Hair follicular keratinocyte (primary cell): Measurements from ENCODE around the gene HP1BP3. TPM values are rescaled to one million over a fixed set of nuclear protein-coding genes. Genes with fewer than 3 reads are reported as not detected.

Source experiments
- total RNA-seq: library from RNA; depleted of rRNA; stranded (reverse); fragments of >200 nt; gene quantifications from 2 replicates; pipeline ENCODE4 v1.2.3, GENCODE V29; 2015

Gene HP1BP3, protein sequence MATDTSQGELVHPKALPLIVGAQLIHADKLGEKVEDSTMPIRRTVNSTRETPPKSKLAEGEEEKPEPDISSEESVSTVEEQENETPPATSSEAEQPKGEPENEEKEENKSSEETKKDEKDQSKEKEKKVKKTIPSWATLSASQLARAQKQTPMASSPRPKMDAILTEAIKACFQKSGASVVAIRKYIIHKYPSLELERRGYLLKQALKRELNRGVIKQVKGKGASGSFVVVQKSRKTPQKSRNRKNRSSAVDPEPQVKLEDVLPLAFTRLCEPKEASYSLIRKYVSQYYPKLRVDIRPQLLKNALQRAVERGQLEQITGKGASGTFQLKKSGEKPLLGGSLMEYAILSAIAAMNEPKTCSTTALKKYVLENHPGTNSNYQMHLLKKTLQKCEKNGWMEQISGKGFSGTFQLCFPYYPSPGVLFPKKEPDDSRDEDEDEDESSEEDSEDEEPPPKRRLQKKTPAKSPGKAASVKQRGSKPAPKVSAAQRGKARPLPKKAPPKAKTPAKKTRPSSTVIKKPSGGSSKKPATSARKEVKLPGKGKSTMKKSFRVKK
- 96.5 and 114 TPM in 2 replicates for total RNA-seq

DNA sequence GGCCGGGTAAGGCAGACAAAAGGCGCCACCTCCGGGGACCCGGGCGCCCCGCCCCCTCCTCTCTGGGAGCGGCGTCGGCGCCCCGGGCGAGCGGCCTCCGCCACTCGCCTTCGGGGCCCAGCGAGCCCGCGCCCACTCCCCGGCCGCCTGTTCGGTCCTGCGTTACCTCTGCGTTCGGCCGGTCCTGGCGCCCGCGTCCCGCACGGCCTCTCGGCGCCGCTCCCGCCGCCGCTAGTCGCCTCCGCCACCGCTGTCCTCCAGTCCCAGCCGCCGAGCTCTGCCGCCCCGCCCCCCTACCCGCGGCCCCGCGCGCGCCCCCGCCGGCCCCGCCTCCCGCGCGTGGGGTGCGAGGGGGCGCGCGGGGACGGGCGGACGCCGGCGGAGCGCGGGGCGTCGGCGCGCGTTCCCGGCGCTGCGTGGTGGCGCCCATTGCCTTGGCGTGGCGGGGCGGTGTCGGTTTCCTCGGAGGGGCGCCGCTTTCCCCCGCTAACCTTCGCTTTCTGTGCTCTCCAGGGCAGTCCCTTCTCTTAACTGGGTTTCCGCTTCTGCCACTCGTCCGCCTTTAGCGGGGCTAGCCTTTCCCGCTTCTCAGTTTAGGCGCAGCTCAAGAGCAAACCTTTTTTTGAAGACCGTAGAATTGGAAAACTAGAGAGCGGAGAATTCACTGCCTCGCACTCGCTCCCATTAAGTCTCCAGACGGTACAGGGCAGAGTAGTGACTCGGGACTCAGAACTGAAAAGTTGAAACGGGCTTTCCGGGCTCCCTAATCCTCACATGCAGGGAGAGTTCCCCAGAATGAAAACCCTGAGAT is at the start of gene HP1BP3:
Gene HP1BP3 (minus strand): TSS at position 279 of the 811 bp plus-strand sequence. CDS start 6,867 bp downstream, outside the sequence.

DNA sequence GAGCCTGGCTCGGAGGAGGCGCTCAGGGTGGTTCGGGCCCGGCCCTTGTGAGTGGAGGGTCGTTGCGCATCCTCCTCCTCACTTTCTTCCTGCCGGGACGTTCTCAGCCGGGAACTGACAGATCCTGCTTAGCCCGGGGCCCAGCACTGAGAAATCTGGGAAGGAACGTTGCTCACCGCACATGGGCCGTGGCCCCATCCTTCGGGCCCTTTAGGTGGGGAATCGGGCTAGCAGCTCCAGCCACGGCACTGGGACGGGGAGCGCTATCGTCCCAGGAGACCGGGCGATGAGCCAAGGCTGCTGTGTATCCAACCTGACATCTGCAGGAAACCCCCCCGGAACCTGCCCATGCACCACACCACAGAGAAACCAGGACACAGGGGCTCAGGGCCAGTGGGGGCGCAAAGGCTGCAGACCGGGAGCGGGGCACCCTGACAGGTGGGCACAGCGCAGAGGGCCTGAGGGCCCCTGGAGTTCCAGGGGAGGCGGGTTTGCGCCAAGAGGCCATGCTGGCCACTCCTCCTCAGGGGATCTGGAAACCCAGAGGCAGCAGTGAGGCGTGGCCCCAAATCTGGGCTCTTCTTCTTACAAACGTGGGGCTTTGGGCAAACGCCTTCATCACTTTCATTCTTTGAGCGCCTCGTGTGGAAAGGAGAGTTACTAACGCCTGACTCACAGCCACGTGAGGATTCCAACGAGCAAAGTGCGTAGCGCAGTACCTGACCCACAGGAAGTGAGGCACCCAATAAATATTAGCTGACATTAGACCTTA is 54.3 kb downstream of the HP1BP3 start, which contains the start of gene SH2D5:
Gene SH2D5 (minus strand): TSS at position 116 of the 772 bp plus-strand sequence. CDS start 4,659 bp downstream, outside the sequence.

DNA sequence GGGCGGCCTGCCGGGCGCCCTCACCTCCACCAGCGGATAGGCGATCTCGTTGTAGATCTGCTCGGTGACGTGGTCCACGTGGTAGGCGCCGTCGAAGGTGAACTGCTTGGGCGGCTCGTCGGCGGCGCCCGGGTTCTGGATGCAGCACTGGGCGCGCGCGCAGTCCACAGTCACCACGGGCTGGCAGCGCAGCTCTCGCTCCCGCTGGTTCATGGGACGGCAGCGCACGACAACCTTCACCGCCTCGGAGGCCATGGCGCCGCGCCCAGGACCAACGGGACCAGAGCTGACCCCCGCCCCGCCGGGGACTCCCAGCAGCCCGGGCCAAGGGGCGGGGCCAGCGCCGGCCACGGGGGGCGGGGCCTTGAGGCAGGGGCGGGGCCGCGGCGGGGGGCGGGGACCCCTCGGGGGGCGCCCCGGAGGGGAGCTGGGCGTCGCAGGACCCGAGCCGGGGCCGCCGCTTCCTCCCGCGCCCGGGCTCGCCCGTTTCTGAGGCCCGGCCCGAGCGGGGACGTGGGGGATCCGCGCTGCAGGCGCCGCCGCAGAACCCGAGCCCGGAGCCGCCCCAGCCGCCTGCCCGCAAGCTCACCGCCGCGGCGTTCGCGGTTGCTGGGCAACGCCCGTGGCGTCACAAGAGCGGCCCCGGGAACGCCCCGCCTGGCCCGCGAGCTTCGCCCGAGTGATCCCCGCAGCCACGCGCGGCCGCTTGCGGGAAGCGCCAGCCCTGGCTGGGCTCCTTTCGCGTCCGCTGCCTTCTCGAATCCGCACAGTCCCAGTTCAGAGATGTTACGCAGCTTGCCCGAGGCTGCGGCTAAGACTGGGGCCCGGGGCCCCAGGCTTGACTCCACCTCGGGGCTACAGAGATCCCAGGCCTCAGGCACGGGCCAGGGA is 69.4 kb downstream of the HP1BP3 start, which contains the start of gene KIF17:
Gene KIF17 (minus strand): TSS at position 556 of the 891 bp plus-strand sequence. CDS start 301 bp downstream, at position 255.

Other genes with a start within 250 kb of the HP1BP3 start
- 0.11 and 0.31 TPM in 2 replicates for gene FAM43B, start 234.7 kb downstream of the HP1BP3 start, total RNA-seq
- gene CDA, start 198.2 kb downstream of the HP1BP3 start, total RNA-seq, result 24.3 and 35.7 TPM in 2 replicates
- 62.9 and 106 TPM in 2 replicates for gene PINK1, start 153.8 kb downstream of the HP1BP3 start, total RNA-seq
- 377 and 487 TPM in 2 replicates for gene DDOST, start 125.9 kb downstream of the HP1BP3 start, total RNA-seq
- 0.94 and 4.1 TPM in 2 replicates for gene KIF17, start 69.3 kb downstream of the HP1BP3 start, total RNA-seq
- 77.1 and 90.8 TPM in 2 replicates for gene SH2D5, start 54.6 kb downstream of the HP1BP3 start, total RNA-seq